ENCODE results near the gene CTSC. TPM values are rescaled to one million over a fixed set of nuclear protein-coding genes. Genes with fewer than 3 reads are reported as not detected.

Gene CTSC
- total RNA-seq, 1 experiment from 2014 or later = 269 TPM

- H3K27me3 Mint-ChIP-seq (ENCODE audit: low read depth) = no peaks in the 10 kb centered on the region
- H3K4me1 Mint-ChIP-seq = peaks cover 91% of the 10 kb centered on the region
- peak overlapping the region; percentile 28; the same call in 1 of the 2 replicates for H3K4me3 Mint-ChIP-seq
- TF ChIP-seq IRF1 (CRISPR knock-in tag; IDR thresholded peaks at IDR 0.05) = no peak
- no peak for TF ChIP-seq ZBTB43 (CRISPR knock-in tag; IDR thresholded peaks at IDR 0.05)
- no peak for TF ChIP-seq ATF6 (CRISPR knock-in tag; IDR thresholded peaks at IDR 0.05)
- TF ChIP-seq, protein P1, sequence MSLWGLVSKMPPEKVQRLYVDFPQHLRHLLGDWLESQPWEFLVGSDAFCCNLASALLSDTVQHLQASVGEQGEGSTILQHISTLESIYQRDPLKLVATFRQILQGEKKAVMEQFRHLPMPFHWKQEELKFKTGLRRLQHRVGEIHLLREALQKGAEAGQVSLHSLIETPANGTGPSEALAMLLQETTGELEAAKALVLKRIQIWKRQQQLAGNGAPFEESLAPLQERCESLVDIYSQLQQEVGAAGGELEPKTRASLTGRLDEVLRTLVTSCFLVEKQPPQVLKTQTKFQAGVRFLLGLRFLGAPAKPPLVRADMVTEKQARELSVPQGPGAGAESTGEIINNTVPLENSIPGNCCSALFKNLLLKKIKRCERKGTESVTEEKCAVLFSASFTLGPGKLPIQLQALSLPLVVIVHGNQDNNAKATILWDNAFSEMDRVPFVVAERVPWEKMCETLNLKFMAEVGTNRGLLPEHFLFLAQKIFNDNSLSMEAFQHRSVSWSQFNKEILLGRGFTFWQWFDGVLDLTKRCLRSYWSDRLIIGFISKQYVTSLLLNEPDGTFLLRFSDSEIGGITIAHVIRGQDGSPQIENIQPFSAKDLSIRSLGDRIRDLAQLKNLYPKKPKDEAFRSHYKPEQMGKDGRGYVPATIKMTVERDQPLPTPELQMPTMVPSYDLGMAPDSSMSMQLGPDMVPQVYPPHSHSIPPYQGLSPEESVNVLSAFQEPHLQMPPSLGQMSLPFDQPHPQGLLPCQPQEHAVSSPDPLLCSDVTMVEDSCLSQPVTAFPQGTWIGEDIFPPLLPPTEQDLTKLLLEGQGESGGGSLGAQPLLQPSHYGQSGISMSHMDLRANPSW (CRISPR knock-in tag; conservative IDR thresholded peaks at IDR 0.05; ENCODE audit: low read depth) = no peak
- TF ChIP-seq NR1H2 (CRISPR knock-in tag; IDR thresholded peaks at IDR 0.05) = no peak
- no peak for TF ChIP-seq MYBL2 (CRISPR knock-in tag; IDR thresholded peaks at IDR 0.05)
- TF ChIP-seq JAZF1 (CRISPR knock-in tag; IDR thresholded peaks at IDR 0.05) = no peak
- no peak for TF ChIP-seq ZNF232 (CRISPR knock-in tag; IDR thresholded peaks at IDR 0.05)
- TF ChIP-seq PRDM15 (CRISPR knock-in tag; IDR thresholded peaks at IDR 0.05) = no peak
- TF ChIP-seq JUN (CRISPR knock-in tag; IDR thresholded peaks at IDR 0.05) = no peak
- TF ChIP-seq PRRX2 (CRISPR knock-in tag; IDR thresholded peaks at IDR 0.05) = no peak
- TF ChIP-seq PREB (CRISPR knock-in tag; IDR thresholded peaks at IDR 0.05; ENCODE audit: borderline replicate concordance) = no peak
- peaks cover 84% of the 10 kb centered on the region for H3K36me3 Mint-ChIP-seq
- CTCF ChIA-PET = interaction anchor here (1.2 to 1.3 kb wide), 2 partner anchors 18 to 218 kb away, joined by 3 to 4 read pairs; no protein-coding TSS in a partner anchor
- POLR2A ChIA-PET = interaction anchor here (0.7 to 1.4 kb wide), 3 partner anchors 12 to 314 kb away, joined by 3 to 10 read pairs (median 4); partner anchors contain the start of gene CTSC
- peak overlapping the region; percentile 83 for H3K27ac Mint-ChIP-seq
- H3K9me3 Mint-ChIP-seq = no peaks in the 10 kb centered on the region; the same call in 1 of the 2 replicates
- DNase-seq (ENCODE audit: low spot score) (peak; percentile 33), ATAC-seq (peak; percentile 90)
Observed at GRCh38 chr11:88326099-88326498, 11.4 kb downstream of the CTSC start.
